Stromal cell of bone marrow (primary cell): Measurements from ENCODE around the gene IRF5.
A peak's percentile ranks its signal among the peaks of the same experiment; 100 is the strongest.

Experiments used
- DNase-seq: peaks from one replicate; pipeline ENCODE4 v3.0.0-alpha.2; 2012; ENCODE audit warnings: low read depth

Gene IRF5

GRCh38 chr7:128937647-128938543 is at the start of gene IRF5:
Gene IRF5 (plus strand): TSS chr7:128937927. CDS start chr7:128942082, 4,155 bp downstream.
- no peak for DNase-seq

GRCh38 chr7:128888039-128888755 is 49.5 kb upstream of the IRF5 start:
- no peak for DNase-seq

- DNase-seq: no peak
These were observed 49.0 kb upstream of the IRF5 start for GRCh38 chr7:128888756-128889095.

- DNase-seq: no peak
These were observed 48.6 kb upstream of the IRF5 start for GRCh38 chr7:128889121-128889520.

- DNase-seq: no peak
These were observed 47.2 kb upstream of the IRF5 start for GRCh38 chr7:128890306-128891109.

- no peak for DNase-seq
These were observed 46.4 kb upstream of the IRF5 start for GRCh38 chr7:128891110-128891941.

- no peak for DNase-seq
These were observed 45.8 kb upstream of the IRF5 start for GRCh38 chr7:128891942-128892269.

- no peak for DNase-seq
These were observed 45.0 kb upstream of the IRF5 start for GRCh38 chr7:128892521-128893250.

- no peak for DNase-seq
These were observed 44.3 kb upstream of the IRF5 start for GRCh38 chr7:128893251-128894100.

GRCh38 chr7:128894101-128894440 is 43.7 kb upstream of the IRF5 start:
- DNase-seq: no peak

- no peak for DNase-seq
These were observed 42.4 kb upstream of the IRF5 start for GRCh38 chr7:128895320-128895719.

- no peak for DNase-seq
These were observed 38.3 kb upstream of the IRF5 start for GRCh38 chr7:128899392-128899791.

GRCh38 chr7:128900237-128900636 is 37.5 kb upstream of the IRF5 start:
- no peak for DNase-seq

- DNase-seq: peak; percentile 34
These were observed 34.8 kb upstream of the IRF5 start for GRCh38 chr7:128902761-128903585.

- DNase-seq: no peak
These were observed 33.9 kb upstream of the IRF5 start for GRCh38 chr7:128903621-128904361.

GRCh38 chr7:128904381-128905197 is 33.1 kb upstream of the IRF5 start:
- peak; percentile 31 for DNase-seq

GRCh38 chr7:128906001-128906765 is 31.5 kb upstream of the IRF5 start:
- DNase-seq: no peak
